HepG2 (cell line): Measurements from ENCODE around the gene IL22. TPM values are rescaled to one million over a fixed set of nuclear protein-coding genes. Genes with fewer than 3 reads are reported as not detected.

Experiments
- ATAC-seq: fragments of 200-7000 bp; cut with Tn5 transposase; 3 replicates; pipeline ENCODE4 v1.9.1; 2020; ENCODE audit warnings: mild to moderate bottlenecking, moderate library complexity
- BruUV-seq: library from RNA; stranded (reverse); fragments of 400-500 nt; replicated peaks from 2 replicates; lab custom pipeline; 2021; lab: Mats Ljungman, UMichigan
- CTCF ChIA-PET: fragments of 300-600 bp; formaldehyde crosslinking; extraction: SDS; loops from one replicate; lab custom pipeline; 2021; ENCODE audit warnings: low total read pairs, inconsistent platforms, low intra/inter-chr PET ratio; lab: Yijun Ruan, JAX
- POLR2A ChIA-PET: fragments of 350-600 bp; sonication (Branson Sonifier 250); formaldehyde crosslinking; loops from one replicate; lab custom pipeline; 2020; ENCODE audit warnings: antibody characterized with exemption, inconsistent platforms; lab: Yijun Ruan, JAX
- DNase-seq: peaks from one replicate; pipeline ENCODE4 v3.0.0-alpha.2; 2015; ENCODE audit warnings: low spot score
- FAIRE-seq: peaks from 3 replicates; lab custom pipeline; 2011; peaks lifted over from hg19 to GRCh38; lab: Jason Lieb, UNC
- H2AFZ ChIP-seq: one replicate; pipeline ENCODE4 v1.6.1; 2011; ENCODE audit warnings: low read length, inconsistent platforms
- H3K27ac ChIP-seq: fragments of 300-600 bp; 3 replicates; pipeline ENCODE4 v1.8.0; 2011; ENCODE audit warnings: mixed run types, mild to moderate bottlenecking, mixed read lengths, low read length, inconsistent platforms; ENCODE audit not compliant: insufficient read depth; ENCODE audit errors: extremely low read length
- H3K27me3 ChIP-seq, 2 experiments: fragments of 200-600 bp in 1 of 2; 2 replicates in 1 of 2; 3 replicates in 1 of 2; pipeline versions ENCODE4 v1.6.0 to v1.8.0; 2011; ENCODE audit warnings: low read length in 2 of 2, mild to moderate bottlenecking in 2 of 2, moderate library complexity in 2 of 2, inconsistent platforms in 1 of 2; ENCODE audit not compliant: insufficient read depth in 2 of 2, control insufficient read depth in 1 of 2
- H3K36me3 ChIP-seq, 2 experiments: fragments of 200-600 bp in 1 of 2; replicated peaks in 1 of 2; 2 replicates in 1 of 2; 3 replicates in 1 of 2; pipeline versions ENCODE4 v1.5.1 to v1.8.0; 2011; ENCODE audit warnings: low read length in 2 of 2, inconsistent platforms in 1 of 2; ENCODE audit not compliant: insufficient read depth in 2 of 2, control insufficient read depth in 1 of 2
- H3K4me1 ChIP-seq: 2 replicates; pipeline ENCODE4 v1.5.1; 2012; ENCODE audit warnings: low read length, inconsistent platforms; ENCODE audit not compliant: insufficient read depth
- H3K4me2 ChIP-seq: 2 replicates; pipeline ENCODE4 v1.6.0; 2011; ENCODE audit warnings: low read depth, low read length, inconsistent platforms
- H3K4me3 ChIP-seq, 3 experiments: fragments of 200-600 bp in 1 of 3; sonication (generic), shearing (Covaris generic) in 1 of 3; replicated peaks in 1 of 3; 2 replicates each; pipeline ENCODE4 v1.5.1; 2011 to 2016; ENCODE audit warnings: low read length in 3 of 3, inconsistent platforms in 2 of 3, low read depth in 2 of 3, mild to moderate bottlenecking in 2 of 3, control low read depth in 1 of 3, mixed read lengths in 1 of 3; ENCODE audit not compliant: insufficient read depth in 1 of 3
- H3K79me2 ChIP-seq: one replicate; pipeline ENCODE4 v1.6.1; 2011; ENCODE audit warnings: low read length, inconsistent platforms; ENCODE audit not compliant: insufficient read depth
- H3K9ac ChIP-seq: 2 replicates; pipeline ENCODE4 v1.6.0; 2011; ENCODE audit warnings: mild to moderate bottlenecking, low read depth, low read length, inconsistent platforms; ENCODE audit not compliant: insufficient read depth
- H3K9me3 ChIP-seq: 2 replicates; pipeline ENCODE4 v1.5.1; 2012; ENCODE audit warnings: mild to moderate bottlenecking, low read length
- H4K20me1 ChIP-seq: 2 replicates; pipeline ENCODE4 v1.6.0; 2011; ENCODE audit warnings: inconsistent platforms, mild to moderate bottlenecking, low read length, moderate library complexity; ENCODE audit not compliant: insufficient read depth
- CEBPB ChIP-seq: IDR thresholded peaks from 2 replicates; pipeline ENCODE4 v1.6.1; 2011; ENCODE audit warnings: low read depth, low read length, improper control_type of control experiment, borderline replicate concordance
- SETDB1 ChIP-seq: sonication (generic); formaldehyde crosslinking; IDR thresholded peaks from 2 replicates; pipeline ENCODE4 v1.5.1; 2020; ENCODE audit warnings: missing genetic modification reagents, mild to moderate bottlenecking, borderline replicate concordance
- ZFY ChIP-seq: sonication (generic); formaldehyde crosslinking; IDR thresholded peaks from 2 replicates; pipeline ENCODE4 v1.4.0; 2020; ENCODE audit warnings: missing genetic modification reagents
- ZNF782 ChIP-seq: sonication (generic); formaldehyde crosslinking; IDR thresholded peaks from 2 replicates; pipeline ENCODE4 v1.4.0; 2020; ENCODE audit warnings: missing genetic modification reagents, mild to moderate bottlenecking, borderline replicate concordance
- WGBS: methylation state at CpG from one replicate; pipeline ENCODE4 v1.1.6; 2017; ENCODE audit warnings: low lambda C conversion rate; 5-methylcytosine and 5-hydroxymethylcytosine counted together
- in situ Hi-C: cut with HindIII; loops from 2 replicates; pipeline ENCODE4 v1.10.0; 2017; ENCODE audit warnings: low pct_unique_long_range_greater_than_20kb; ENCODE audit not compliant: extremely low pct_ligation_motif_present
- intact Hi-C: fragments of 100-400 bp; cut with micrococcal nuclease; formaldehyde crosslinking; loops from one replicate; pipeline ENCODE4 v1.10.0; 2022; ENCODE audit not compliant: unreplicated experiment
- polyA plus RNA-seq, 8 experiments: library from polyadenylated mRNA; depleted of rRNA in 3 of 8; stranded (reverse) in 7 of 8; unstranded in 1 of 8; fragments of >200 nt; fragmentation: Illumina TruSeq in 4 of 8; extraction: Trizol in 4 of 8; gene quantifications; 2 replicates each; pipeline versions ENCODE4 v1.2.1 to v1.2.3, GENCODE V29; 2011 to 2016; ENCODE audit warnings: low read depth in 4 of 8, missing spikeins in 1 of 8, mixed read lengths in 1 of 8; ENCODE audit not compliant: insufficient read depth in 1 of 8
- total RNA-seq, 5 experiments: library from RNA; depleted of rRNA; stranded (reverse); fragments of >200 nt; fragmentation: Illumina TruSeq; extraction: Trizol; gene quantifications; 2 replicates each; pipeline ENCODE4 v1.2.3, GENCODE V29; 2016; ENCODE audit warnings: low read depth in 1 of 5
- TF ChIP-seq, protein P1 (sequence below): sonication (generic); formaldehyde crosslinking; IDR thresholded peaks from 2 replicates; pipeline ENCODE4 v1.4.0; 2020; ENCODE audit warnings: missing genetic modification reagents

The IL22 gene
- total and polyA plus RNA-seq, 2 of the 13 experiments (the other 11 are each of a cell fraction or from before 2014, with no cell fraction given), result not detected

DNA sequence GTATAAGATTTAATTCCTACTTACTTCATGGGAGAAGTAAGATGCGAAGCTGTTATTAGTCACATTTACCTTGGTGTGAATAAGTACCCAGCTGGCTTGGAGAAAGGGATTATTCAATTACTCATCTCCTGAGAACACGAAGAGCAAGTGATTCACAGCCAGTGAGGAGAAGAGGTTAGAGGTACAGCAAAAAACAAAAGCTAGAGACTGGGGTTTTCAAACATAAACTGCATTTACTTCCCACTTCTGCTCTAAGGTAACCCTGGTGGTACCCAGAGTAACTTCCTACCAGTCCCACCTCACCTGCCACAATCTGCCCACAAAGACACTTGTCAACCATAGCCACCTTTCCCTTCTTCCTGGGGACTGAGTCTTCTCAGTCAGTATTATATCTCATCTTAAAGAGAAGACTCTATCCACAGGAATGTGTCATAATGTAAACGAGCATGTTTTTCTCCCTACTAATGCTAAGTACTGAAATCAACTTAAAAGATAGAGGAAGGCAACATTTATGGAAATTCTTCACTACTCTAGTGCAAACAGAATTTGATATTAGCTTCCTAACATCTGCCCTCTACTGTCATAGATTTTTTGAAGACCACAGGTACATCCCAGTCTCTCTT, 6.0 kb upstream of the IL22 start:
- 28% methylated on average over 3 of the region's 3 CpGs for WGBS
- ATAC-seq (no peak), FAIRE-seq (no peak), DNase-seq (no peak)
- CTCF ChIA-PET, result no interaction called here
- Histone ChIP-seq H3K36me3 (no peaks in the 10 kb centered on the region), H3K4me1 (no peaks in the 10 kb centered on the region), H3K79me2 (no peaks in the 10 kb centered on the region), H3K27ac (no peak overlapping the region), H3K9ac (no peak overlapping the region), H3K4me3 (no peak overlapping the region), H2AFZ (no peak overlapping the region), H3K4me2 (no peak overlapping the region), H3K27me3 (no peaks in the 10 kb centered on the region; a peak in 1 of 5 replicates), H4K20me1 (no peaks in the 10 kb centered on the region), H3K9me3 (no peaks in the 10 kb centered on the region)
- intact Hi-C loops, result no loop called here
- POLR2A ChIA-PET, result interaction anchor here (1.0 kb wide), 1 partner anchor 990 kb away, joined by 3 read pairs; the partner anchor contains the start of gene CAND1
- BruUV-seq, result no TSS peak
- TF ChIP-seq SETDB1 (CRISPR knock-in tag) (no peak), ZNF782 (CRISPR knock-in tag) (no peak), ZFY (CRISPR knock-in tag) (no peak)
- TF ChIP-seq, all 625 proteins: peak for 0
- in situ Hi-C loops, result no loop called here

DNA sequence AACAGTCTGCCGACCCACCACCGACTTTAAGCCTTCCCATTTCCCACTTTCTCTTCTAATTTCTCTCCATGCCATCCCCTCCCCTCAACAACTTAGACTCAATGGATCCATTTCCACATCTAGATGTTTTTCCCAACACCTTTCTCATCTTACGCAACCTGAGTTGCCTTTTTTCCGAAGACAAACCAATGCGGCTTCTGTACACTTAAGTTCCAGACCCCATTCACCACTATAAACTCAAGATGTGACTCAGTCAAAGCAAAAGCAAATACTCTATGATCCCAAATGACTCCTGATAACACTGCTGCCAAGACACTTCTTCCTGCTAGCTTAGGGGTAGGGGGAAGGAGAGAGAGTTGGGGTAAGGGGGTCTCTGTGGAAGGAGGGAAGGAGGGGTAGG, 1.3 kb downstream of the IL22 start:
- Histone ChIP-seq H2AFZ (no peak overlapping the region), H3K9ac (no peak overlapping the region), H3K27ac (no peak overlapping the region), H3K4me3 (no peak overlapping the region), H3K4me1 (no peaks in the 10 kb centered on the region), H3K4me2 (no peak overlapping the region), H3K9me3 (no peaks in the 10 kb centered on the region), H3K27me3 (peaks cover 0 to 13% of the 10 kb centered on the region in 2 experiments; a peak in 1 of 5 replicates)
- CTCF ChIA-PET, result no interaction called here
- in situ Hi-C loops (no loop called here), intact Hi-C loops (no loop called here)
- FAIRE-seq (no peak), DNase-seq (no peak), ATAC-seq (no peak)
- 48% methylated on average over 5 of the region's 5 CpGs for WGBS
- POLR2A ChIA-PET, result no interaction called here
- TF ChIP-seq, protein P1, sequence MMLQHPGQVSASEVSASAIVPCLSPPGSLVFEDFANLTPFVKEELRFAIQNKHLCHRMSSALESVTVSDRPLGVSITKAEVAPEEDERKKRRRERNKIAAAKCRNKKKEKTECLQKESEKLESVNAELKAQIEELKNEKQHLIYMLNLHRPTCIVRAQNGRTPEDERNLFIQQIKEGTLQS (CRISPR knock-in tag), result no peak
- TF ChIP-seq CEBPB, result peak; percentile 3; the same call in 1 of the 2 replicates
- TF ChIP-seq, all 625 proteins: peak for 1
- H3K36me3 ChIP-seq, result no peaks in the 10 kb centered on the region
- no peaks in the 10 kb centered on the region for H3K79me2 ChIP-seq
- H4K20me1 ChIP-seq, result no peaks in the 10 kb centered on the region
- BruUV-seq, result no TSS peak
